ENCODE measurements around the gene CIROP. TPM values are rescaled to one million over a fixed set of nuclear protein-coding genes. Genes with fewer than 3 reads are reported as not detected.

CIROP gene
- polyA plus RNA-seq, 1 experiment = 0.07 TPM

GRCh38 chr14:23051141-23052057 lies 53.4 kb downstream of the CIROP start:
- H3K4me3 ChIP-seq (ENCODE audit: low read depth, low read length) = no peak overlapping the region
- no peaks in the 10 kb centered on the region for H3K27me3 ChIP-seq (ENCODE audit: control insufficient read depth, insufficient read depth, low read length)
- POLR2A ChIA-PET = interaction anchor here (1.1 to 1.2 kb wide), 2 partner anchors 44 to 45 kb away, joined by 3 to 4 read pairs; no protein-coding TSS in a partner anchor
- no peak for DNase-seq (ENCODE audit: low read depth, low spot score)
- CTCF ChIA-PET = interaction anchor here (2.4 to 12.0 kb wide), 2 partner anchors 17 to 64 kb away, joined by 9 to 262 read pairs; no protein-coding TSS in a partner anchor
- H3K27ac ChIP-seq (ENCODE audit: low read depth, low read length) = no peak overlapping the region
- H3K9me3 ChIP-seq (ENCODE audit: control insufficient read depth, insufficient read depth, low read length) = peaks cover 3% of the 10 kb centered on the region; the same call in 1 of the 2 replicates
- no peak for TF ChIP-seq CTCF (IDR thresholded peaks at IDR 0.05; ENCODE audit: low read depth, low read length)

Other genes starting within 250 kb of the CIROP start
- gene LRP10, start 233.2 kb downstream of the CIROP start, polyA plus RNA-seq (2011; rRNA removed) = 87.8 and 125 TPM in 2 replicates
- gene REM2, start 221.8 kb downstream of the CIROP start, polyA plus RNA-seq (2011; rRNA removed) = 0.06 and 0.19 TPM in 2 replicates
- gene RBM23, start 185.8 kb downstream of the CIROP start, polyA plus RNA-seq (2011; rRNA removed) = 46.2 and 47.2 TPM in 2 replicates
- gene PRMT5, start 175.6 kb downstream of the CIROP start, polyA plus RNA-seq (2011; rRNA removed) = 125 and 133 TPM in 2 replicates
- gene HAUS4, start 147.9 kb downstream of the CIROP start, polyA plus RNA-seq (2011; rRNA removed) = 22.7 and 25.4 TPM in 2 replicates
- gene AJUBA, start 122.4 kb downstream of the CIROP start, polyA plus RNA-seq (2011; rRNA removed) = 77.0 and 82.9 TPM in 2 replicates
- 7.8 and 8.4 TPM in 2 replicates for gene C14orf93, start 94.8 kb downstream of the CIROP start, polyA plus RNA-seq (2011; rRNA removed)
- 282 and 292 TPM in 2 replicates for gene PSMB5, start 70.1 kb downstream of the CIROP start, polyA plus RNA-seq (2011; rRNA removed)
- not detected in 2 replicates for gene PSMB11, start 62.8 kb downstream of the CIROP start, polyA plus RNA-seq (2011; rRNA removed)
- gene CDH24, start 47.5 kb downstream of the CIROP start, polyA plus RNA-seq (2011; rRNA removed) = 10.1 and 11.0 TPM in 2 replicates
- 158 and 173 TPM in 2 replicates for gene ACIN1, start 9.9 kb downstream of the CIROP start, polyA plus RNA-seq (2011; rRNA removed)
- 119 and 128 TPM in 2 replicates for gene C14orf119, start 9.5 kb downstream of the CIROP start, polyA plus RNA-seq (2011; rRNA removed)
- not detected in 2 replicates for gene CEBPE, start 14.3 kb upstream of the CIROP start, polyA plus RNA-seq (2011; rRNA removed)
- 0.78 and 1.4 TPM in 2 replicates for gene SLC7A8, start 78.7 kb upstream of the CIROP start, polyA plus RNA-seq (2011; rRNA removed)
- gene RNF212B, start 132.9 kb upstream of the CIROP start, polyA plus RNA-seq (2011; rRNA removed) = not detected in 2 replicates
- 11.2 and 13.2 TPM in 2 replicates for gene HOMEZ, start 181.1 kb upstream of the CIROP start, polyA plus RNA-seq (2011; rRNA removed)
- 2.4 and 2.8 TPM in 2 replicates for gene PPP1R3E, start 197.9 kb upstream of the CIROP start, polyA plus RNA-seq (2011; rRNA removed)
- 21.5 and 22.2 TPM in 2 replicates for gene BCL2L2, start 201.8 kb upstream of the CIROP start, polyA plus RNA-seq (2011; rRNA removed)
- gene PABPN1, start 216.5 kb upstream of the CIROP start, polyA plus RNA-seq (2011; rRNA removed) = 174 and 182 TPM in 2 replicates
- gene SLC22A17, start 247.9 kb upstream of the CIROP start, polyA plus RNA-seq (2011; rRNA removed) = 17.4 and 27.0 TPM in 2 replicates

All from AG04450 (cell line).